NCI-H1105 (cell line): ENCODE measurements around the gene ATRN.

Experiments
- DNase-seq: peaks from one replicate; lab custom pipeline; 2025; lab: John Stamatoyannopoulos, UW

ATRN gene

DNA sequence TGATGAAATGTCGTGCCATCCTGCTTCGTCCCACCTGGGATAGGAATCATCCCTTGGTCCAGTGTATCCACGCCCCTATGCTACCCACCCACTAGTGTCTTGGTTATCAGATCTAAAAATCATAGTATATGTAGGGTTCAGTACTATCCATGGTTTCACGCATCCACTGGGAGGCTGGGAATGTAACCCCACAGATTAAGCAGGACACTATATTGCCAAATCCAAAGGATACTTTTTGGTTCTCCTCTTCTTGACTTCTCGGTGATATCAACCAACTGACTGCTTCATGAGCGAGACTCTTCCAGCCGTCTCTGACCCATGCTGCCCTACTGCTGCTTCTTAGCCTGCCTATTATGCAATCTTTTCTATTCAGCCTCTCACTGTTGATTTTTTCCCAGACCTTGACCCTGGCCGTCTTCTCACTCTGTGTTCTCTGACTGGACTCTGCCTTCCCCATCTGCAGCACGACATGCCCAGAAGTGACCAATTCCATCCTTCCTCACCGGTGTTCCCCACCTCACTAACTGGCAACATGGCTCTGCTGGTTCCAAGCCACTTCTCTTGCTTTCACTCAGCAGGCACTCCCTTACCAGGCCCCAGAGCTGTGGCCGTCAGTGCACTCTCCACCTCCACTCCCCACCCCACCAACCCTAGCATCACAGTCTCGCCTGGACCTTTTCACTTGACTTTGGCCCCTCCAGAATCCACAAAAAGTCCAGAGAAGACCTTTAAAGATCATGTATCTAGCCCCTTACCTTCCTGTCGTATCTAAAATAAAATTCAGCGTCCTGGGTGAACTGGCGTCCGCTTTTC is 157.9 kb downstream of the ATRN start:
- DNase-seq: no peak

- DNase-seq: no peak
Measured at GRCh38 chr20:3629893-3630292, 159.1 kb downstream of the ATRN start.

DNA sequence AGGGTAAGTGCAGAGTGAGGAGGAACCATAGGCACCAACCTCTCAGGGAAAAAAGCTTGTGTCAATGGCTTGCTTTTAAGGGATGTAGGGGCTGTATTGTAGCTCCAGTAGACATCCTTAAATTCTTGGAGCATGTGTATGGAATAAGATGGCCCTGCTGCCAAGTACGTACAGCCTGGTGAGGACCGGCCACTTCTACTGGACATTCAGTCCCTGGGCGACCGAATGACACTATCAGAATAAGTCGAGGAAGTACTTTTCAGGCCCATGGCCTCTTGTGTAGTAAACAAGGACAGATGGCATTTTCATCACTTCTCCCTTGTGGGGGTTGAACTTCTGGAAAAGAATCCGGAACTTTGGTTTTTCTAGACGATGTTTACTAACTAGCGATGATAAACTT is 159.6 kb downstream of the ATRN start:
- DNase-seq: no peak

GRCh38 chr20:3631534-3631933 is 160.7 kb downstream of the ATRN start:
- DNase-seq: no peak

- DNase-seq: no peak
Measured at GRCh38 chr20:3632311-3633004, 161.6 kb downstream of the ATRN start.

DNA sequence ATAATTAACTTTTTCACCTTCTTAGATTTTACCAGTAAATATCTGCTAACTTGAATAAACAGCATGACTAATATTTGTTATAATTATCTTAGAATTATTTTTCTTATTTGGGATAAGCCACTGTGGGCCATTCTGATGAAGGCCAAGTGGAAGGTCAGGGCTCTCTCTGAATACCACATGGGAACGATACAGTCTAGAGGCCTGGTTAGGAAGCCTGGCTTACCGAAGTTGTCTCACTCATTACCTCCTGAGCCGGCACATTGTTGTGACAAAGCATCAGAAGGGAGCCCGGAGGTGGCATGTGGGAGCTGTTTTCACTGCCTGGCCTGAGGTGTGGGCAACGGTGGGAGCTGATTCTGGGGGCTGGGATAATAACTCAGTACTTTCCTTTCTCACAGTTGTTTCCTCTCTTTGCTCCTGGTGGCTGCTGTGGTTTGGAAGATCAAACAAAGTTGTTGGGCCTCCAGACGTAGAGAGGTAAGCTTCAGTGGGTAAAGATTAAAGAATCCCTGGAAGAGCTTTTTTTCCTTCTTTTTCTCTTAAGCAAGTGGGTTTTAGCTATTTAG is 163.2 kb downstream of the ATRN start:
- DNase-seq: no peak

- DNase-seq: no peak
Measured at GRCh38 chr20:3635346-3635745, 164.5 kb downstream of the ATRN start.

GRCh38 chr20:3640259-3640658 is 169.4 kb downstream of the ATRN start:
- DNase-seq: no peak

DNA sequence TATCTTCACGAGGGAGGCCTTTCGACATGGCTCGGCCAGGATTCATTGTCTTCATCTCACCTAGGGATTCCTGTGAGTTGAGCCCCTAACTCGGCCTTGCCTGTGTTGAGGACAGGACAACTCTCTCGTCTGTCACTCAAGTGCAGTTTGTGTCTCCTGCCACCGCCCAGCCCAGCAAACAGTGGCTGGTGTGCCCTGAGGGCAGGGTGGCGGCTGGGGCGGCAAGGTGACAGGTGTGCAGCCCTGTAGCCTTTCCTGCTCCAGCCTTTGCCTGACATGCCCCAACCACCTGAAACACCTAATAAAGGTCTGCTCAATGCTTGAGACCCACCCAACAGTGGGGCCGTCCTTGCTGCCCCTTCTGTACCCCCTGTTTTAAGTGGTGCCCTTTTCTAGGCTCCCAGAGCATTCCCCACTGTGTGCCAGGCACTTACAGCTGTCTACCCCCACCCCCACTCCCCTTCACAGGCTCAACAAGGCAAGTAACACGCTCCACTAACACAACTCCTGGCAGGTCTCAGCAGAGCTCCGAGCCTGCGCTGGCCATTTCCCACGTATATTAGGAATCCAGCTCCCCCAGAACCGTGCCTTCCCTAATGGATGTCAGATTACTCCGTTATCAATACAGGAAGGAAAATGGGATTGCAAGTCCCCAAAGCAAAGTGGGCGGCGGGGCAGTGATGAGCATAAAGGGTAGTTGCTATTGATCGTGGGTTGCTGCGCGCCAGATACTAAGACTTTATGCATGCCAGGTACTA is 174.7 kb downstream of the ATRN start:
- no peak for DNase-seq

DNA sequence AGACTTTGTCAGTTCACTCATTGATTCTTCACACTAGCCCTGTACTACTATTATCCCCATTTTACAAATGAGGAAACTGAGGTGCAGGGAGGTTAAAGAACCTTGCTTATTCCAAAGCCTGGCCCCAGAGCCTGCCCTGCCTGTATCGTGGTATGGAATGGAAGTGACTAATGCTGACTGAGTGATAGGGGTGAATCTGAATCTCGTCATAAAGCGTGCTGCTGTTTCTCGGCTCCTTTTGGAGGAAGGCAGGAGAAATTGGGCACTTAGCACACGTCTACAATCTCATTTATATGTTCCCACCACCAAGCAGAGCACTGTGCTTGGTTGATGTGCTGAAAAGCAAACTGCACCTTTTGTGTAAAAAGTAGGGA is 175.2 kb downstream of the ATRN start:
- no peak for DNase-seq

- DNase-seq: no peak
Measured at GRCh38 chr20:3646651-3647050, 175.8 kb downstream of the ATRN start.

GRCh38 chr20:3647473-3647872 is 176.7 kb downstream of the ATRN start:
- DNase-seq: no peak

DNA sequence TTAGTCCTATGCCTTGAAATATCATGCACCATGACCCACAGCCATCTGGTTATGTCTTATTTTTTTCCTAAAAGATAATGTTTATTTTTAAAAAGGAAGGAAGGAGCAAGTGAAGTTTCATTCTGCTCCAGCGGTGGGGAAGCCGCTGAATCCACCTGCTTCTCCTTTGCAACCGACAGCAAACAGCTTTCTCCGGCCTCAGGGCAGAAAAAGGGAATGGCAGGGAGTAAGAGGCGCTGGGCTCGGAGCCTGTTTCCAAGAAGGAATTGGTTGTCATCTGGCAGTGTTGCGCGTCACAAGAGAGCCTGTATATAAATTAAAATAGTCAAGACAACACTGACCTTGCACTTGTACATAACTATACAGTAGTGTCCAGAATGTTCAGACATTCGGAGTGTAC is 178.1 kb downstream of the ATRN start:
- DNase-seq: no peak

GRCh38 chr20:3651204-3651962 is 180.6 kb downstream of the ATRN start:
- DNase-seq: no peak

GRCh38 chr20:3652221-3652620 is 181.4 kb downstream of the ATRN start:
- no peak for DNase-seq

DNA sequence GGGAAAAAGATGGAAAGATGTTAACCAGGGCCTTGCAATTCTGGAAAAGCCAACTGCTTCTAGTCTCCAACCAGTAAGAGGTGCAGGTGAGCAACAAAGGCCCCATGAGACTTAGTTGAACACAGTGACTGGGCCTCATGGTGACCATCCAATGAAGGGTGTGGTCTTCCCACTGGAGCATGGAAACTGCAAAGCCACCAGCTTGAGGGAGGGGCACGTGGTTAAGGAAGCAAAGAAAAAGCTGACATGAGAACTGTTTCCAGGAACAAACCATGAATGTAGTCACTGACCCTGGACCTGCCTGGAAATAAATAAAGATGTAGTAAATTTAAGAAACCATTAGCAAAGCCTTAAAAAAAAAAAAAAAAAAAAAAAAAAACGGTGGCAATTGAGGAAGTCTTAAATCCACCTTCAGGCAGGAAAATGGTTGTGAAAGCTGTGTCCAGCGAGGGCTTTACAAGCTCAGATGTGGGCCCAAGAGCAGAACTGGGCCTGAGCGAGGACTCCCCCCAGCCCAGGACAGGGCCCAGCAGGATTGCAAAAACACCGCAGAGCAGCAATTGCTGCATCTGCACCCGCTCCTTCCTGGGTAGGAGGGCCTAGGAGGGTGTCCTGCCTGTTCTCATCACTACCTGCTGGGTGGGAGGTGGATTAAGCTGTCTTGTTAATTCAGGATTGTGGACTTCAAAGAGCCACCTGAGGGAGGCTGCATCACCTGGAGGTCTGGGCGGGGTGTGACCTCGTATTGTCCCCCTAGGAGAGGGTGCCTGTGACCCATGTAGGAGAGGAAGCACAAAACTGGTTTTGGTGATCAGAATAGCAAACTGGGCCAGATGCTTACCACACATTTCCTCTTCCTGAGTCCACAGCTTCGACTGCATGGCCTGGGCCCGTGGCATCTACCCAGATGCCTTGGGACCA is 182.1 kb downstream of the ATRN start:
- DNase-seq: no peak

GRCh38 chr20:3653921-3654320 is 183.1 kb downstream of the ATRN start:
- DNase-seq: no peak

DNA sequence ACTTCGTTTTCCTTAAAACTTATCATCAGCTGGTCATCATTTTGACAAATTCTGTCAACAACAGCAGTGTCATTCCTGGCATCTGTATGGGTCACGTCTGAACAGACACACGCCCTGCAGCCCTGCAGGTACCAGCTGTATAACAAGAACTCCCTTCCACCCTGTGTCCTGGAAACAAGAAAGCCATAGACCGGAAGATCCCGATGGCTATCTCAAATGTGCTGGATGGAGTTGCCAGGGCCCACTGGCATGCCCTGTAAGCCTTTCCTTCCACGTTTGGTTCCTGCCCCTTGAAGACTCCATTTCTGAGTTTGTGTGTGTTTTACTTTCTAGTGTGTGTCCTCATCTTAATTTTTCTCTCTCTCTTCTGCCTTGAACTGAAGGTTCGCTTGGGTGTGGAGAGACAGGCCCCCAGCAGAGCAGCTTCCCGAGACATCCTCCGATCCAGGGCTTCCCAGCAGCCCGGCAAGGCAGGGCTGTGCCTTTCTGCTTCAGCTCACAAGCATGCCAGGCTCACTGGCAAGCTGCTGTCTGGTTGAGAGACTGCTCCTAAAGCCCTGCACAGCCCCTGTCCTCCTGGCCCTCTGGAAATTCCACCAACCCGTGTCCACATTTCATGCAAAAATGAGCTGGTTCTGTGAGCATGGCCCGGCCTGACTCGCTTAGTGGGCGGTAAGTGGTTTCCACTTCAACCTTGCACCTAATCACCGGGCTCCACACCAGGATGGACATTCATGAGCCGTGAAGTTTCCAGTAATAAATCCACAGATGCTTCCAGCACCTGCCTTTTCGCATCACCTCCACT is 183.7 kb downstream of the ATRN start:
- no peak for DNase-seq

DNA sequence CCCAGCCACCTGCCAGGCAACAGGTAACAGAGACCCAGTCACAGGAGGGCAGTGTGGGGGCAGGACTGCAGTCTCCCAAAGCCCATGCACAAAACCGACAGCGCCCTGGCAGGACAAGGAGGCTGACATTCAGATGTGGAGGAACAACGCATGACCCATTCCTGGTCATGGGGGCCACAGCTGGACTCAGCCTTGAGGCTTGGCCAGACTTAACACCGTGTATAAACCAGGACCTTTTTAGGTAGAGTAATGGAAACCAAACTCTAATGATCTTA is 184.2 kb downstream of the ATRN start:
- no peak for DNase-seq

- no peak for DNase-seq
Measured at GRCh38 chr20:3658019-3658715, 187.3 kb downstream of the ATRN start.
